GM19468 (cell line): ENCODE results near the gene SYNE1.
"Not testable (repeated sequence)": the region's sequence is repeated elsewhere in the genome, so short reads cannot be mapped to it uniquely, and the experiment has no call there.

Source experiments
- ATAC-seq: cut with Tn5 transposase; IDR thresholded peaks from one replicate; pipeline ENCODE4 v1.9.1; 2021; ENCODE audit warnings: mild to moderate bottlenecking, moderate library complexity, moderate number of reproducible peaks; ENCODE audit not compliant: unreplicated experiment; ENCODE audit errors: extremely low read depth

Gene SYNE1, protein sequence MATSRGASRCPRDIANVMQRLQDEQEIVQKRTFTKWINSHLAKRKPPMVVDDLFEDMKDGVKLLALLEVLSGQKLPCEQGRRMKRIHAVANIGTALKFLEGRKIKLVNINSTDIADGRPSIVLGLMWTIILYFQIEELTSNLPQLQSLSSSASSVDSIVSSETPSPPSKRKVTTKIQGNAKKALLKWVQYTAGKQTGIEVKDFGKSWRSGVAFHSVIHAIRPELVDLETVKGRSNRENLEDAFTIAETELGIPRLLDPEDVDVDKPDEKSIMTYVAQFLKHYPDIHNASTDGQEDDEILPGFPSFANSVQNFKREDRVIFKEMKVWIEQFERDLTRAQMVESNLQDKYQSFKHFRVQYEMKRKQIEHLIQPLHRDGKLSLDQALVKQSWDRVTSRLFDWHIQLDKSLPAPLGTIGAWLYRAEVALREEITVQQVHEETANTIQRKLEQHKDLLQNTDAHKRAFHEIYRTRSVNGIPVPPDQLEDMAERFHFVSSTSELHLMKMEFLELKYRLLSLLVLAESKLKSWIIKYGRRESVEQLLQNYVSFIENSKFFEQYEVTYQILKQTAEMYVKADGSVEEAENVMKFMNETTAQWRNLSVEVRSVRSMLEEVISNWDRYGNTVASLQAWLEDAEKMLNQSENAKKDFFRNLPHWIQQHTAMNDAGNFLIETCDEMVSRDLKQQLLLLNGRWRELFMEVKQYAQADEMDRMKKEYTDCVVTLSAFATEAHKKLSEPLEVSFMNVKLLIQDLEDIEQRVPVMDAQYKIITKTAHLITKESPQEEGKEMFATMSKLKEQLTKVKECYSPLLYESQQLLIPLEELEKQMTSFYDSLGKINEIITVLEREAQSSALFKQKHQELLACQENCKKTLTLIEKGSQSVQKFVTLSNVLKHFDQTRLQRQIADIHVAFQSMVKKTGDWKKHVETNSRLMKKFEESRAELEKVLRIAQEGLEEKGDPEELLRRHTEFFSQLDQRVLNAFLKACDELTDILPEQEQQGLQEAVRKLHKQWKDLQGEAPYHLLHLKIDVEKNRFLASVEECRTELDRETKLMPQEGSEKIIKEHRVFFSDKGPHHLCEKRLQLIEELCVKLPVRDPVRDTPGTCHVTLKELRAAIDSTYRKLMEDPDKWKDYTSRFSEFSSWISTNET (N-terminal part only)

GRCh38 chr6:152637296-152638047 is at the start of gene SYNE1:
TSS of gene SYNE1 (minus strand) at chr6:152637362. CDS start at chr6:152628331, 9,031 bp downstream.
- no peak for ATAC-seq

GRCh38 chr6:152685819-152686218 is 48.7 kb upstream of the SYNE1 start:
- no peak for ATAC-seq

DNA sequence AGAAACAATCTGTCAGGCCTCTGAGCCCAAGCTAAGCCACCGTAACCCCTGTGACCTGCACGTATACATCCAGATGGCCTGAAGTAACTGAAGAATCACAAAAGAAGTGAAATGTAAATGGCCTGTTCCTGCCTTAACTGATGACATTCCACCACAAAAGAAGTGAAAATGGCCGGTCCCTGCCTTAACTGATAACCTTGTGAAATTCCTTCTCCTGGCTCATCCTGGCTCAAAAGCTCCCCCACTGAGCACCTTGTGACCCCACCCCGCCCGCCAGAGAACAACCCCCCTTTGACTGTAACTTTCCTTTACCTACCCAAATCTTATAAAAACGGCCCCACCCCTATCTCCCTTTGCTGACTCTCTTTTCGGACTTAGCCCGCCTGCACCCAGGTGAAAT is 45.8 kb upstream of the SYNE1 start:
- not testable (repeated sequence) for ATAC-seq

- no peak for ATAC-seq
Observed at GRCh38 chr6:152682141-152682540, 45.0 kb upstream of the SYNE1 start.

- no peak for ATAC-seq
Observed at GRCh38 chr6:152680879-152681517, 43.8 kb upstream of the SYNE1 start.

GRCh38 chr6:152680151-152680550 is 43.0 kb upstream of the SYNE1 start:
- no peak for ATAC-seq

- no peak for ATAC-seq
Observed at GRCh38 chr6:152673236-152673635, 36.1 kb upstream of the SYNE1 start.

- no peak for ATAC-seq
Observed at GRCh38 chr6:152671171-152671570, 34.0 kb upstream of the SYNE1 start.

DNA sequence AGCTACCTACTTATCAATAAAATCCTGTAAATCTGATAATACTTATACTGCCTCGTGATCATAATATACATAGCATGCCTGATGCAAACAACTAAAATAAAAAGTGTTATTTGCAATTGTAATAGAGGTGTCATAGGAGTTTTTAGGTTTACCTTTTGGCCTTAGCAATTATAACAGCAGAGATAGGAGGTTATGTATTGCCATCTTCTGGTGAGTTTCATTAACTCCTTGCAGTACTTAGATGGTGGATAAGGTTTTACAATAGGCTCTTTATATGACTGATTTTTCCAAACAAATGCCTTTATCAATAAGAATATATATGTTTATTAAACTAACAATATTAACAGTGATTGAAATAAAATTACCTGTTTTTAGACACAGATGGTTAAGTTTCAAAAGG is 32.7 kb upstream of the SYNE1 start:
- ATAC-seq: no peak

DNA sequence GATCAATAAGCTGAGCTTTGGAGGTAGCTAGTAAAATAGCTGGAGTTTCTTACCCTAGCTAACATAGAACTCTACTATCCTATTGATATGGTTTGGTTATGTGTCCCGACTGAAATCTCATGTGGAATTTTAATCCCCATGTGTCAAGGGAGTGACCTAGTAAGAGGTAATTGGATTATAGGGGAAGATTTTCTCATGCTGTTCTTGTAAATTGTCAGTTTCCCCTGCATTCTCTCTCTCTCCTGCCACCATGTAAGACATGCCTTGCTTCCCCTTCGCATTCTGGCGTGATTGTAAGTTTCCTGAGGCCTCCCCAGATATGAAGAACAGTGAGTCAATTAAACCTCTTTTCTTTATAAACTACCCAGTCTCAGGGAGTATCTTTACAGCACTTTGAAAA is 24.6 kb upstream of the SYNE1 start:
- ATAC-seq: no peak

DNA sequence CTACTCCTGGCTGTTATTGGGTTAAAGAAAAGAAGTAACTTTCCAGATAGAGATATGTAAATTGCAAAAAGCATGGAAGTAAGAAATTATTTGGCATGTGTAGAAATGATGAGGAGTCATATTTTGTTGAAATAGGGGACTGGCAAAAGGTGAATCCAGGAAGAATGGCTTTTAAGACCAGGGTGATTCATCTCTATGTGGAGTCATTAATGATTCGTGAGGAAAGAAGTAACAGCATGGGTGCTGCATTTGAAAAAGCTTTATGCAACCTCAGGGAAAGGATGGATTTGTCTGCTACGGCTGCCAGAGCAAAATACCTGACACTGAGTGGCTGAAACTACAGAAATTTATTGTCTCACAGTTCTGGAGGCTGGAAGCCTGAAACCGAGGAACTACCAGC is 14.8 kb upstream of the SYNE1 start:
- no peak for ATAC-seq

DNA sequence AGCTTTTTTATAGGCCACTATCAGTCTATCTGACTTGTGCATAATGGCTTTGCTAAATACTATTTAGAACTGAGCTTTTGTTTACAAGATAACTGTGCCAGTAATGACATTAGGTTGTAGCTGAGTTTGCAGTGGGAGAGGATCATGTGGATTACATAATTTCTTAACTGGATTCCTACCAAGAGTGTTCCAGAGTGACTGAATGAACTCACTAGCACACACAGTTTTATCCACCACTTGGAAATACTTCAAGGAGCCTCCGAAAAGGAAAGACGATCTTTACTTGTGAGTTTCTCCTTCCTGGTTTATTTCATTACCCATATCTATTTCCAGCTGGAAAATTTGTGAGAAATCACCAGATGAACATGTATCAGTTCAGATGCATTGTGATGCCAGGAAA is 10.9 kb upstream of the SYNE1 start:
- no peak for ATAC-seq

GRCh38 chr6:152646732-152647131 is 9.6 kb upstream of the SYNE1 start:
- not testable (repeated sequence) for ATAC-seq

GRCh38 chr6:152642578-152643375 is 5.6 kb upstream of the SYNE1 start:
- peak; percentile 70 for ATAC-seq

- ATAC-seq: no peak
Observed at GRCh38 chr6:152636609-152637295, 410 bp downstream of the SYNE1 start.

- peak; percentile 19 for ATAC-seq
Observed at GRCh38 chr6:152636021-152636608, 1.0 kb downstream of the SYNE1 start.

DNA sequence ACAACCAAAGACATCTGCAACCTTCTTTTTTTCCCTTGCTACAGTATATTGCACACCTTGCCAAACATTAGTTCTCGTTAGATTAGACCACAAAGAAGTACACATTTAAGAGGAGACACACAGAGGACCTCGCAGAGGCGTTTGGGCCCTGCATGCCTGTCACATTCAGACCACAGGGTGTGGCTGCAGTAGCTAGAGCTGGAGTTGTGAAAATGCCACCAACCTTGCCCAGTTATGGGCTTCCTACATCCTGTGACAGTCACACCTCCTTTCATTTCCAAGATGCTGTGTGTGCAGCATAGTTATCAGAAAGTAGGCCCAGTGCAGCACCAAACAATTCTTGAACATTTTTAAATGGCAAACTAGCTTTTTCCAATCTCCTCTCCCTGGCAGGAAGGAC is 2.4 kb downstream of the SYNE1 start:
- ATAC-seq: peak; percentile 32
